ENCODE measurements around the gene SIAE. TPM values are rescaled to one million over a fixed set of nuclear protein-coding genes. Genes with fewer than 3 reads are reported as not detected.

Gene SIAE
- total RNA-seq, 2 experiments from 2014 or later = 4.5 to 5.6 TPM

- no peaks in the 10 kb centered on the region for H3K27me3 ChIP-seq (ENCODE audit: control insufficient read depth in 1 of 2, insufficient read depth in 2 of 2, low read length in 2 of 2)
- H3K27ac ChIP-seq (ENCODE audit: low read depth in 1 of 2, low read length in 2 of 2) = no peak overlapping the region
- DNase-seq (no peak), ATAC-seq (ENCODE audit: poor library complexity) (no peak)
- Mint-ChIP-seq H3K4me3 (no peak overlapping the region), H3K27ac (no peak overlapping the region), H3K36me3 (ENCODE audit: low read depth) (peaks cover 89% of the 10 kb centered on the region), H3K27me3 (no peaks in the 10 kb centered on the region), H3K9me3 (no peaks in the 10 kb centered on the region), H3K4me1 (ENCODE audit: low read depth) (no peaks in the 10 kb centered on the region)
- intact Hi-C loops (cut with DNase I, micrococcal nuclease) = no loop called here
- H3K4me3 ChIP-seq (ENCODE audit: low read length) = no peak overlapping the region
- H3K4me1 ChIP-seq (ENCODE audit: insufficient read depth, low read length) = no peaks in the 10 kb centered on the region
- peaks cover 74% of the 10 kb centered on the region for H3K36me3 ChIP-seq (ENCODE audit: insufficient read depth, low read length)
- POLR2A ChIA-PET = no interaction called here
- TF ChIP-seq CTCF (IDR thresholded peaks at IDR 0.05) = no peak
- H3K9me3 ChIP-seq (ENCODE audit: control insufficient read depth in 1 of 2, insufficient read depth in 1 of 2, low read length in 2 of 2) = no peaks in the 10 kb centered on the region
- CTCF ChIA-PET = no interaction called here
These were observed 40.2 kb downstream of the SIAE start for GRCh38 chr11:124633355-124633754.

- no peak for ATAC-seq (ENCODE audit: poor library complexity)
- Mint-ChIP-seq H3K27me3 (no peaks in the 10 kb centered on the region), H3K9me3 (no peaks in the 10 kb centered on the region), H3K27ac (no peak overlapping the region), H3K36me3 (ENCODE audit: low read depth) (peaks cover 88% of the 10 kb centered on the region), H3K4me3 (no peak overlapping the region), H3K4me1 (ENCODE audit: low read depth) (peaks cover 22% of the 10 kb centered on the region)
- no peak for DNase-seq
- intact Hi-C loops (cut with DNase I, micrococcal nuclease) = loop anchor here in 1 of 2 experiments (5.0 to 10.0 kb wide), 2 partner anchors 1272 to 1435 kb away; partner anchors contain the start of genes CDON, DDX25 and PUS3
- Histone ChIP-seq H3K4me3 (ENCODE audit: low read length) (no peak overlapping the region), H3K9me3 (ENCODE audit: control insufficient read depth in 1 of 2, insufficient read depth in 1 of 2, low read length in 2 of 2) (no peaks in the 10 kb centered on the region), H3K27me3 (ENCODE audit: control insufficient read depth in 1 of 2, insufficient read depth in 2 of 2, low read length in 2 of 2) (no peaks in the 10 kb centered on the region), H3K4me1 (ENCODE audit: insufficient read depth, low read length) (peaks cover 5% of the 10 kb centered on the region), H3K36me3 (ENCODE audit: insufficient read depth, low read length) (peaks cover 86% of the 10 kb centered on the region), H3K27ac (ENCODE audit: low read depth in 1 of 2, low read length in 2 of 2) (no peak overlapping the region)
- TF ChIP-seq CTCF (IDR thresholded peaks at IDR 0.05) = no peak
- ChIA-PET CTCF (no interaction called here), POLR2A (no interaction called here)
These were observed 43.6 kb downstream of the SIAE start for GRCh38 chr11:124629961-124630360.

GRCh38 chr11:124627546-124627945 lies 46.0 kb downstream of the SIAE start:
- peaks cover 87% of the 10 kb centered on the region for H3K36me3 Mint-ChIP-seq (ENCODE audit: low read depth)
- ATAC-seq (ENCODE audit: poor library complexity) (no peak), DNase-seq (no peak)
- H3K4me1 Mint-ChIP-seq (ENCODE audit: low read depth) = peaks cover 43% of the 10 kb centered on the region
- no peak overlapping the region for H3K4me3 Mint-ChIP-seq
- H3K27ac Mint-ChIP-seq = peak overlapping the region; percentile 45
- Histone ChIP-seq H3K36me3 (ENCODE audit: insufficient read depth, low read length) (peaks cover 74% of the 10 kb centered on the region), H3K27ac (ENCODE audit: low read depth in 1 of 2, low read length in 2 of 2) (no peak overlapping the region), H3K4me3 (ENCODE audit: low read length) (no peak overlapping the region), H3K27me3 (ENCODE audit: control insufficient read depth in 1 of 2, insufficient read depth in 2 of 2, low read length in 2 of 2) (no peaks in the 10 kb centered on the region), H3K4me1 (ENCODE audit: insufficient read depth, low read length) (peaks cover 11% of the 10 kb centered on the region), H3K9me3 (ENCODE audit: control insufficient read depth in 1 of 2, insufficient read depth in 1 of 2, low read length in 2 of 2) (no peaks in the 10 kb centered on the region)
- H3K27me3 Mint-ChIP-seq = no peaks in the 10 kb centered on the region
- no peak for TF ChIP-seq CTCF (IDR thresholded peaks at IDR 0.05)
- ChIA-PET CTCF (interaction anchor here (1.4 kb wide), 1 partner anchor 17 kb away, joined by 5 read pairs; no protein-coding TSS in a partner anchor), POLR2A (no interaction called here)
- intact Hi-C loops (cut with DNase I, micrococcal nuclease) = loop anchor here in 1 of 2 experiments (2.0 to 10.0 kb wide), 3 partner anchors 169 to 1437 kb away; partner anchors contain the start of genes CDON, DDX25 and PUS3
- H3K9me3 Mint-ChIP-seq = no peaks in the 10 kb centered on the region
